ENCODE measurements around the gene PAK6.

The PAK6 gene

DNA sequence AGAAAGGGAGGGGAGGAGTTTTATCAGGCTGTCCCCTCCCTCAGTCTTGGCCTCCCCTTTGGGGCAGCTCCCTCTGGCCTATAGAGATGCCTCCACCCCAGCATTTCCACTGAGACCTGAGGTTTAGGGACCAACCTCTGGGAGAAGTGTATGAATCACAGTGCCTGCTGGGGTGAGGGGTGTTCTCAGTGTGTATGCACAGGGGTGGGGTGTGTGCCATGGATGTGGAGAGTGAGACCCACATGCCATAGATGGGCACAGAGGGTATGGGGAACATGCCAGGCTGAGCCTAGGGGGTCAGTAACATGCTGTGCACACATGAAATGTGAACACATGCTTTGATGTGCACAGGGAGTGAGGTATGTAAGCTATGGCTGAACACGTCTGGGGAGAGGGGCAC, 56.4 kb downstream of the PAK6 start:
- no peak for DNase-seq

DNA sequence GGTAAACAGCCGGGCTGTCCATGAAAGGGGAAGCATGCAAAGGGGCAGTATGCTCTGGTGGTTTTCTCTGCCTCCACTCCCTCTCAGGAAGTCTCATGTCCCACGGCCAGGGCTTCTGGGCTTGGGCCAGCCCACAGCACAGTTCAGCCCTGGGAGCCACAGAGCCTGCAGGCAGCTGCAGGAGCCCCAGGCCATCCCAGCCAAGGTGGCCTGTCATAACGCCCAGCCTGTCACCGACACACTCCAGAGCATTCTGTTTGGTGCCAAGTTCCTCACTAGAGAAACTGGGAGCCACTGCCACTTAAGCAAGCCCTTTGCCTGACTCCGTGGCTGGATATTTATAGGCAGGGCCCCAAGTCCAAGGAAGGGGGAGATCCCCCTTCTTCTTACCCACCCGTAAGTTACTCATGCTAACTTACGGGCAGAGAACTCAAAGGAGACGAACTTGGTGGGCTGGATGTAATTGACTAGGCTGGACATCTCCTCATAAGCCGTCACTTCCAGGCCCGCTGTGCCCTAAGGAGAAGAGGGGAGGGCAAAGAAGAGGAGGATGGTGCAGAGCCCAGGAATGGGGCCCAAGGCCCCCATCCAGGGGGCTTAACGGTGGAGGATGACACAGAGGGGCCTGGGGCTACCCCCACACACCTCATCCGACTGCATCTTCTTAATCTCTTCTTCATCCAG, 57.2 kb downstream of the PAK6 start:
- DNase-seq = no peak

DNA sequence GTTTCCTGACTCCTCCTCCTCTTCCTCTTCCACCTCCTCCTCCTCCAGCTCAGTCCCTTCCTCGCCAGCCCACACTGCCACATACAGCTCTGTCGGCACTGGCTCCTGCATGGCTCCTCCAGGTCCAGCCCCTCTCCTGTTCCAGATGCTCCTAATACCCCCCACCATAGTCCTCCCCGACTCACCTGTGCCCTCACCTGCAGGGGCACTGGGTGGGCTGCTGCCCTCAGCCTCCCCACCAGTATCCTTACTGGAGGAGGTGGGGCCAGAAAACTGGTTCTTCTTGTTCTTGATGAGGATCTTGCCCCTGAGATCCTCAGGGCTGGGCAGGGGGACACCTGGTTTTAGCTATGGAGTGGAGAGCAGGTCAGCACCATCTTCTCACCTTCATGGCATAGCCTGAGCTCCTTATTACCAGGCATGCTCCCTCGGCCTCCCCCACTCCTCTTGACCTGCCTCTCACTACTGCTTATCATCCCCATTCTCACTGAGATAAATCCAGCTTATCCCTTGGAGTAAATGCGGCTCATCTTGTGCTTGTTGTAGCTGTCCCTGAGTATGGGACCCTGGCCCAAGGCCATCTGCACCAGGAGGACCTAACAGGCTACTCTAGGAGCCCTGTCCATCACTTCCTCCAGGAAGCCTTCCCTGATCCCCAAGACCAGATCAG, 57.8 kb downstream of the PAK6 start:
- DNase-seq = no peak

DNA sequence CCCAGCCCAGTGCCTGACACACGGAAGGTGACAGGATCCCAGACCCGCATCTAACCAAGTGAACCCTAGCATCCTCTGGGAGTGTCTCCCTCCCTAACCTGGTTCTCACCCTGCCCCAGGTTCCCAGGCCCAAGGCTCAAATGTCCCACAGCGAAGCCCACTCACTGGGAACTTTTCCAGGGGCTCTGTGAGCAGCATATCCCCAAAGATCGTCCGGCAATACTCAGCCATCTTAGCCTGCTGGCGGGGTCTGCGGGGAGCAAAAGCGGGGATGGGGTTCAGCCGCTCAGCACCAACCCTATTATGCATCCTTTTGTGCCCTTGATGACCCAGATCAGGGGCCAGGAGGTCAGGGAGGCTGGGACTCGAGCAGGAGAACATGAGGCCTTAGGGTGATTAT, 58.5 kb downstream of the PAK6 start:
- no peak for DNase-seq

DNA sequence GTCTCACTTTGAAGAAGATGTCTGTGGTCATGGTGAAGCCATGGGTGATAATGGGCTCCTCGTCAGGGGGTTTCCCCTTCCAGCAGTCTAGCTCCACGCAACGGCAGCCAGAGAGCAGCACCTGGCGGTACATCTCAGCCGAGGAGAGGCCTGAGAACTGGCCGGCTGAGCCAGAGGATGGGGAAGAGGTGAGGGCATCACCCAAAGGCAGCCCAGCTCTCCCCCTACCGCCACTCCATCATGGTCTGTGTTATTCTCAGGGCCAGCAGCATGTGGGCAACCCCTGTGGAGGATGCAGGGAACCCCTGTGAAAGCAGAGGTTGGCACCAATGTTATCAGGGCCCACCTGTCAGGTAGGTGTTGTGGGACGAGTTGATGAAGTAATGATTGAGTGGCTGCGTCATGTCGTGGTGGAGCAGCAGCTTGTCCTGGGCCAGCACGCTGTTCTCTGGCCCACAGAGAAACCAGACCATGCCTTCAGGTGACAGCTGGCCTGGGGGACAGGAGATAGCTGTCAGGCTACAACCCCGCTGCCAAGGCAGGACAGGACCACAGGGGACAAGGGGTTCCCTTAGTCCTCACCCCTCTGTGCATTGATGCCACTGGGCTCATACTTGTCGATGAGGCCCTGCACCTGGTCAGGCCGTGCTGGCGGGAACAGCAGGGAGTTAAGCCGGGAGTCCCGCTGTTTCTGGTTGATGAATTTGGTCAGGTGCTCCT, 59.5 kb downstream of the PAK6 start:
- DNase-seq = no peak

DNA sequence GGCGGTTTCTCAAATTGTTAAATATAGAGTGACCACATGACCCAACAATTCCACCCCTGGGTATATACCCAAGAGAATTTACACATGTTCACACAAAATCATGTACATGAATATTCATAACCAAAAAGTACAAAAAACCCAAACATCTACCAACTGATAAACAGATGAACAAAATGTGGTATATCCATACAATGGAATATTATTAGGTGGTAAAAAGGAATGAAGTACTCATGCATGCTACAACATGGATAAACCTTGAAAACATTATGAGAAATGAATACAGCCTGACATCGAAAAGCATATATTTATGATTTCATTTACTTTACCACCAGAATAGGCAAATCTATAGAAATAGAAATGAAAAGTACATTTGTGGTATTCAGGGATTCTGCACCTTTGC, 61.5 kb downstream of the PAK6 start:
- DNase-seq = no peak

DNA sequence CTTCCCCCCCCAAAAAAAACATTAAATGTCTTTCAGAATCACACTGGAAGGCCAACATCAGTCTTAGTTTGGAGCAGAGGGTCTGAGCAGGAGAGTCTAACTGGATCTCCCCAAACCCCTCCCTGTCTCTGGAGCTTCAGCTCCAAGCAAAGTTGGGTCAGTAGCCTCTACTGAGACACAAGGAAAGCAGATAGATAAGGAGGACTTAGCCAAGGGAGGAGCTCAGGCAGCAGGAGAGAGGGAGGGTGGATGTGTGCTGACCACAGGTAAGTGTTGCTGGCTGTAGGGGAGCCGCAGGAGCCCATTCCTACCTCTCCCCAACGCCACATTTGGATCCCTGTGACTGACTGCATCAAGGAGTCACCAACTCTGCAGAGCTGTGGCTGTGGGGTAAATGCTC, 61.9 kb downstream of the PAK6 start:
- DNase-seq = no peak

DNA sequence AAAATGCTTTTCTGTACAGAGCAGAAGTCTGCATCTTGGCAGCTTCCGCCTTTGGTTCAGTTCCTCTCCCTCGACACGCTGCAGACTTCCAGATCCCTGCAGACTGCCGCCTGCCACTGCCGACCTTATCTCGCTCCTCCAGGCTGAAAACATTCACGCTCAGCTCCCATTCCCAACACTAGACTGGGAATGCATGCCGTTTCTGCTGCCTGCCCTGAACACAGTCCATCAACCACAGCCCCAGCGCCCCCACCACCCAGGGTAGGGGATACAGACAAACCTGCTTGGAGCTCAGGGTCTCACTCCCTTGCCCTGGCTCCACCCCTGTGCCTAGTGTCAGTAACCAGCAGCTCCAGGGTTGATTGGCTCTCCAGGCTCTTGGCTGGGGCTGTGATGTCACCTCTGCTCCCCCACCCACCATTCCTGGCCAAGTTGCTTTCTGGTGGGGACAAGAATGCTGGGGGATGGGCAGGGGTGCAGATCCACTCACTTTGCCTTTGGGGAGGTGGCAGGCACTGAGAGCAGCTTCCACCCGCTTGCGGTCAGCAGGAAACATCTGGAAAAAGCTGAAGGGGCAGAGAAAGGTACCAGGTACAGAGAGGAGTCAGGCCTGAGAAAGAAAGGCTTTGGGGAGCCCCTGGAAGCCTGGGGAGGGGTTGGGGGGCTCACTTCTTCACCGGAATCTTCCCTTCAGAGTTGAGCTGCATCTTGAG, 62.8 kb downstream of the PAK6 start:
- DNase-seq = no peak

DNA sequence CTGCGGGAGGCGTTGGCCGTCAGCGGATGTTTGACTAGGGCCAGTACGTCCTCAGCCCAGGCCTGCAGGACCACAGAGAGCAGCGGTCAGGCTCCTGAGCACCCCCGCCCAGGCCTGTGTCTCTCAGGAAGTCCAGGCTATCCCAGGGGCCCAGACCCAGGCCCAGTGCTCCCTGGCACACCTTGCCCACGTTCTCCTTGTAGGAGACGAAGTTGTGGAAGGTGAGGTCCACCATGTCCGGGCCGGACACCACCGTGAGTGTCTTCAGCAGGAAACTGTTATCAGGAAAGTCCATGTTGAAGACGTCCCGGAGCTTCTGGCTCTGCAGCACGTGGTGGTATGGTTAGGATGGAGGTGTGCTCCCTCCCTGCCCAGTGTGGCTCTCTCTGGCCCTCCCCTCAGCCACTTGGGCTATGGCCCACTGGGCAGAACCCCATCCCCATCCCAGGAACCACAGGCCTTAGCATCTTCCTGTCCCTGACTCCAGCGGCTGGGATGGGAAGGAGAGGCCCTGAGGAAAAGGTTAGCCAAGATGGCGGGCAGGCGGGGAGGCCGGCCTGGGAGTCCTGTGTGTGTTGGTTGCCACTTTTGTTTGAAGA, 63.5 kb downstream of the PAK6 start:
- DNase-seq = no peak

DNA sequence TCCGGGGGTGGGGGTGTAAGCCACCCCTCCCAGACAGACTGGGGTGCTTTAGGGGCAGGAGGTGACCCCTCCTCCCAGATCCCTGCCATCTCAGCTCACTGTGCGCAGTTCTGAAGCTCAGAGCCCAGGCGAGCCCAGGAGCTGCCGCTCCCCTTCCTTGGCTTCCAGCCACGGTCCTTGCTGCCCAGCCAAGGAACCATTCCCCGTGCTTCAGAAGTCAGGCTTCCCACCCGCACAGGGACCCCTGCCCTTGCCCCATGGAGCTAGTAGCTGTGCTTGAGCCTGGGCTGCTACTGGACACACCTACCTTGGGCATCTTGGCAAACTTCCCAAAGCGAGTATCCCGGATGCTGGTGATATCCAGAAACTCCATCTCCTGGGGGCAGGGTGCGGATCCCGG, 64.1 kb downstream of the PAK6 start:
- DNase-seq = no peak

DNA sequence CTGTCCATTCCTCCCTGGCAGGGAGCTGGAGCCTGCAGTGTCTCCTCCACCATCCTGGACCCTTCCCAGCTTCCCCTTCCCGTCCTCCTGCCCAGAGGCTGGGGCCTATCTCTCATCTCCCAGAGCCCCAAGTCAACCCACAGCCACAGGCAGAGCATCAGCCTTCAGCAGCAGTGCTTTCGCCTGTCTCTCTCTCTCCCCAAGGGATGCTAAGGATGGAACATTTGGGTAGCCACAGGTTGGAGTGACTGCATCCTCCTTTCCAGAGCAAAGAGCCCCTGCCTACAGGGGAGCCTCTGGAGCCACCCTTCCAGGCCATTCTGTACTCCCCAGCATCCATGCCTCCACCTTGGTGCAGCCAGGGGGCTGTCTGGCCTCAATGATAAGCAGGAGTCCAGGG, 64.7 kb downstream of the PAK6 start:
- DNase-seq = no peak

DNA sequence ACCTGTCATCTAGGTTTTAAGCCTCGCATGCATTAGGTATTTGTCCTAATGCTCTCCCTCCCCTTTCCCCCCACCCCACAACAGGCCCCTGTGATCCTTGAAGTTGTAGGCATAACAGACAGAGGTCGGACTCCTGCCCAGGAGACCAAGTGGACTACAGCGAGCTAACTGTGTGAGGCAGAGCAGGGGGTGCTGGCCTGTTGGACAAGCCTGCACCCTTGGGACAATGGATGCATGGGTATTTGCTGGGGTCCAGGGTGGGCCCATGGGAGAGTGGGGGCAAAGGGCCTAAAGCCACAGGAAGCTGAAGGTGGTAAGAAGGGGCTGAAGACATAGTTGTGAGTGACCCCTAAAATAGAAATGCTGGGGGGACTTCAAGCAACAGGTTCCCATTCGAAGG, 66.4 kb downstream of the PAK6 start:
- DNase-seq = no peak

DNA sequence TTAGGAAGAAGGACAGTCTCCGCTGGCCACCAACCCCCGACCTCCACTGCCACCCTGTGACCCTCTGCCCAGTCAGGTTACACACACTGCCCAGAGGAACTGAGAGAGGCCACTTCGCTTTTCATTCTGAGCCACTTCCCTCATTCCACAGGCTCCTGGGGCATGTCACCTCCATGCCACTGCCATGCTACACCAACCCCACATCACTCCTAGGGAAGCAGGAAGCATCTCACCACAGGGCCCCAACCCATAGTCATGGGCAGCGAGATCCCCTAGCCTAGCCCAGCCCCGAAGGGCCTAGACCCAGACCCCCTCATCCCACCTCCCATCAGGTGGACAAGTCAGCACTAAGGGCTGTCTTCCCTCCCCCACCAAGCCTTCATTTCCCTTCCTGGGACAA, 67.5 kb downstream of the PAK6 start:
- no peak for DNase-seq

DNA sequence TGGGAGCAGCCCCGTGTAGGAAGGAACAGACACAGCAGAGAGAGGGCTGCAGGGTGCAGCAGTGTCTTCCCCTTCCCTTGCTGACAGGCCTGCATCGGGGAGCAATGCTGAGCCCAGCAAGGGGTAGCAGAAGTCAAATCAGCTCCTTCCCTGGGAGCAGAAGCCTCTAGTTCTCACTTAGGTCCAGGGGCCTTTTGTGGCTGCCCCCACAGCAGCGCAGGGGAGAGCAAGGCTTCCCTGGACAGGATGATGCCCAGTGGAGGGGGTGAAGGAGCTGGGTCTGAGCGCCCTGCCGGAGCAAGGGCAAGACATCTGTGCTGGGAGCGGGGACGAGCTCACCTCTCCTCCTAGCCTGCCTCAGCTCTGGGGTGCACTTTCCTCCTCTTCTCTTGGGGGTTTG, 68.0 kb downstream of the PAK6 start:
- DNase-seq = no peak

DNA sequence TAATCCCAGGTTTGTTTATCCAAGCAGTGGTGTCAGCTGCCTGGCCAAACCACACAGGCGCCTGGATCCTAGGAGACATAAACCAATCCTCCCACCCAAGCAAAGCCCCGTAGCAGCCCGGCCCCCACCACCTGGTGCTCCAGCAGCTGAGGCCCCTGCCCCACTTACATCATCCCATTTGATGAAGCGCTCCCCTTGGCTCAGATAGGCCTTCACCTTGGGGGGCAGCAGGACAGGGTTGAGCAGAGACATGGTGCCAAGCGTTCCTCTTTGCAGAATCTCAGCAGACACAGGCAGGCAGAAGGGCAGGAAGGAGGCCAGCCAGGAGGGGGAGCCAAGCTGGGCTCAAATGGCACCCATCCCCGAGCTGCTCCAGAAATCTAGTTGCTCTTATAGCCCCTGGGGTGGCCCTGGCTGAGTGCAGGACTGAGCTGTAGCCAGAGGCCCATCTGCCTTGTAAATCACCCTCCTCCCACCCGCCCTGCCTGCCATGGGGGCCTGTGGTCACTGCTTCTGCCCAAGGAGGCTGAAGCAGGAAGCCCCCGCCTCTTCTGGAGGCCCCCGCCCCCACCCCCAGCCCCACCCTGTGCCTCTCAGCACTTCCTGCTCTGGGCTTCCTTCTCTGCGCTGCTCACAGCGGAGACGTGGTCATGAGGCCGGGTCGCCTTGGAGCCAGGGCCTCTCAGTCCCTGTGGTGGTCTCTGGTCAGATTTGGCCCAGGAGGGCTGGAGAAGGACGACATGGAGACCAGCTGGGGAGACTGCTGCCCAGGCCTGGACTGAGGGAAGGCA, 68.8 kb downstream of the PAK6 start, which contains the start of gene PLCB2:
Gene PLCB2 (minus strand): TSS at position 515 of the 791 bp plus-strand sequence. CDS start 263 bp downstream, at position 252.
- no peak for DNase-seq

DNA sequence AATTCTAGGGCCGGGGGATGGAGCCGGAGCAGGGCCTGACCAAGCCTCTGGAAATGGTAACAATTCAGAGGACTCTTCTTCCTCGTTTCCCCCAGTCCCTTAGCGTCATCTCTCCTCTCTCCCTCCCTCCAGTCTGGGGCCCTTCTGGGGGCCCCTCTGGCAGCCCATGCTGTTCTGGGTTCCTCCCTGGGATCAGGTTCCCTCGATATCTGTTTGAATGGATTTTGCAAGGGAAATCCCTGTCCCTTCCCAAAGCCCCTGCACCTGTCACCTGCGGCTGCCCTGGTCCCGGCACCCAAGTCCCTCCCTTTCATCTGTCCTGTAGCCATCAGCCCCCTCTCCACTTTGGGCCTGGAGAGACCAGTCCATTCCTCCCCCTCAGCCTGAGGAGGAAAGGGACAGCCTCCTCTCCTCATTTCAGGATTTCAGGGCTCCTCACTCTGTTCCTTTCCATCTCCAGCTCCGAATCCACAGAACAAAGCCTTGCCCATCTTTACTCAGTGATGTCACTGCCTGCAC, 70.5 kb downstream of the PAK6 start:
- DNase-seq = no peak

DNA sequence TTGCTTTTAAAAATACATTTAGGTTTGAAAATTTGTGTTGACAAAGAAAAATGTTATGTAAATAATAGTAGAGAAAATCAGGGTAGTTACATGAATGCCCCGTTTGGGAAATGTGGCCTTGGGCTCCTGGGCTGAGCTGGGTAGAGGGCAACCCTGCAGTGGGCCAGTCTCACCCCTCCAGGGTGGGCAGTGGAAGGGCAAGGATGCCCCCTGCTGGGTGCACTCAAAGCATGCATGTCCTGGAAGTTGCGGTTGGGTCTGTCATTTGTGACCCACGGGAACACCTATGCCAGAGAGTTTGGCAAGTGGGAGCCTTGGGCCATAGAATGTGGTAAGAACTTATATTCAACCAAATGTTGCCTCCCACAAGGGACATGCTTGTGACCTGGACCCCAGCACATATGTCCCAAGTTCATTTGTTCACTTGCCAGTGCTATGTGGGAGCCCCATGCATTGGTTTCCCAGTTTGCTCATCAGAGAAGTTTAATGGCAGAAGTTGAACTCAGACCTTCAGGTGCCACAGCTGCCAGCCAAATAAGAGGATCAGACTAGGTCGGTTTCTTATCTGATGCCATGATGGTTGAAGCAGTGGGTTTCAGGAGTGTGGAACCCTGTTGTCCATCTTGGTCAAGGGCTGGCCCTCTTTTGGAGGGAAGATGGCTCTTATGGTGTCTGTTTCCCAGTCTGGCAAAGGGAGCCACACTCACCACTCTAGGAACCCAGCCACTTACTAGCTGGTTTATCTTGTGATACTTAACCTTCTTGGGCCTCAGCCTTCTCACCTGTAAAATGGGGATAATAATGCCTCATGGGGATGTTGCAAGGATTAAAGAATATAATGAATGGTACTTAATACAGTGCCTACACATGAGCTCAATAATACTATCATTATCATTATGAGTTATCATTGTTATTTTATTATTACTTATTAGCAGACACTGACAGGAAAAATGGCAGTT, 71.4 kb downstream of the PAK6 start:
- no peak for DNase-seq

DNA sequence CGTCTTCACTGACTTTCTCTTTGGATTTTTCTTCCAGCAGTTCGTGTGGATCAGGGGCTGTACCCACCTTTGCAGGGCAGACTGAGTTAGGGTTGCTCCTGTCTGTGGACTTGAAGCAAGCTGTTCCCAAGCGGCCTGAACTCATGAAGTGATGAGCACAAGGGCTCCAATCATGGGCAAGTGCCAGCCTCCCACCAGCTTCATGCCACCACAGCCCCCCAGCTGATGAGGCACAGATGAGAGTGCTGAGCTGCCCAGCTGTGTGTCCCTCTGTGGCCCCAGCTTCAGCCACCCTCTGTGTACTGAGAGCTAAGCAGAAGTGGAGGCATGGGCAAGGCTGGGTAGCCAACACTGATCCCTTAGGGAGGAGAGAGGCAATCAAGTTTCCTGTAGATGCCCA, 72.1 kb downstream of the PAK6 start:
- no peak for DNase-seq

DNA sequence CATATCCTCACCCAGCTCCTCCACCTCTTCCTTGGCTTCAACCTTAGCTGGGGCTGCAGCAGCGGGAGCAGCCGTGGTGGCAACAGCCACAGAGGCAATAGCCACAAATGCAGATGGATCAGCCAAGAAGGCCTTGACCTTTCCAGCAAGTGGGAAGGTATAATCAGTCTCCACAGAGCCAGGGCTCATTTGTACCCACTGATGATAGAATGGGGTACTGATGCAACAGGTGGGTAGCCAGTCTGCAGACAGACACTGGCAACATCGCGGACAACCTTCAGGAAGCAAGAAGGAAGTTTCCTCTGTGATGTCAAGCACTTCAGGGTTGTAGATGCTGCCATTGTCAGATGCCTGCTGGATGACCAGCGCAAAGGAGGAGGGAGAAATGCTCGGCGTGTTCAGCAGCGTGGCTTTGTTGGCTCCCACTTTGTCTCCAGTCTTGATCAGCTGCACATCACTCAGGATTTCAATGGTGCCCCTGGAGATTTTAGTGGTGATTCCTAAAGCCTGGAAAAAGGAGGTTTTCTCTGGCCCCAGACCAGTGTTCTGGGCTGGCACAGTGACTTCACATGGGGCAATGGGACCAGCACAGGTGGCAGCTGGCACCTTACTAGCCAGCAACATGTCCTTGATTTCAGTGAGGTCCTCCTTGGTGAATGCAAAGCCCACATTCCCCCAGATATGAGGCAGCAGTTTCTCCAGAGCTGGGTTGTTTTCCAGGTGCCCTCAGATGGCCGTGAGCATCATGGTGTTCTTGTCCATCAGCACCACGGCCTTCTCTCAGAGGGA, 73.7 kb downstream of the PAK6 start:
- no peak for DNase-seq
